Endothelial cell of coronary artery (primary cell): ENCODE measurements around the gene TRIM37. TPM values are rescaled to one million over a fixed set of nuclear protein-coding genes. Genes with fewer than 3 reads are reported as not detected.

ENCODE experiments used
- total RNA-seq: library from RNA; depleted of rRNA; stranded (reverse); fragments of >200 nt; gene quantifications from 2 replicates; pipeline ENCODE4 v1.2.3, GENCODE V29; 2014

TRIM37 gene
- total RNA-seq: 33.5 and 45.6 TPM in 2 replicates

GRCh38 chr17:59106463-59107305, at the start of gene TRIM37:
Gene TRIM37 (minus strand): TSS chr17:59106880. CDS start chr17:59106461, 419 bp downstream.

DNA sequence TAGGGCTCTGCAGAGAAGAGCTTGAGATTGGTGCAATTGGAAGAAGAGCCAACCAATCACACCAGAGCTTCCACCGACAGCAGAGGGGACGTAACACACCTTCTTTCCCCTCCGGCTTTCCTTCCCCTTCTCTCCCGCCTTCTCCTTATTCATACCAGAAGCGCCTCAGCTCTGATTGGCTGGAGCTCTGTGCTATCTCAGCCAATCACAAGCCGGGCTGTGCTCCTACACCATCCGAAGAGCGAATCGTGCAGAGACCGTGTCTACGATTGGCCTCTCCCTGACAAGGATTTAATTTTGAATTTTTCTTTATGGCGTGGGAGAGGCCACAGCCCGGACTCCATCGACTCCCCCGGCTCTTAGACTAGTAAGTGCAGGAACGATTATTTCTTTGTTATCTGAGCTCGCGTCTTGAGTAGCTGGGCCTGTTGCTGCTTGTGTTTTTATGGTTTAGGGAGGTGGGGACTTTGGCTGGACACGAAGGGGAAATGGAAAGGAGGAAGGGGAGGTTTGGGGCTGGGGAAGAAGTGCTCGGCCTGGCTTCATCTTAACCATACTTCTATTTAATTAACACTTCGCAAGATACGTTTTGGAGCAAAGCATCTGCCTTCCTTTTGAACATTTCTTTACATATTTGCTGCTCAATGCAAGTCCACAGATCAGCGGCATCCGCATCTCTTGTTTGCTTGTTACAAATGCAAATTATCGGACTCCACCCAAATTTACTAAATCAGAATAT, 48.9 kb upstream of the TRIM37 start, which contains the start of gene PRR11:
Gene PRR11 (plus strand): TSS at position 308 of the 739 bp plus-strand sequence. CDS start 14,007 bp downstream, outside the sequence.

DNA sequence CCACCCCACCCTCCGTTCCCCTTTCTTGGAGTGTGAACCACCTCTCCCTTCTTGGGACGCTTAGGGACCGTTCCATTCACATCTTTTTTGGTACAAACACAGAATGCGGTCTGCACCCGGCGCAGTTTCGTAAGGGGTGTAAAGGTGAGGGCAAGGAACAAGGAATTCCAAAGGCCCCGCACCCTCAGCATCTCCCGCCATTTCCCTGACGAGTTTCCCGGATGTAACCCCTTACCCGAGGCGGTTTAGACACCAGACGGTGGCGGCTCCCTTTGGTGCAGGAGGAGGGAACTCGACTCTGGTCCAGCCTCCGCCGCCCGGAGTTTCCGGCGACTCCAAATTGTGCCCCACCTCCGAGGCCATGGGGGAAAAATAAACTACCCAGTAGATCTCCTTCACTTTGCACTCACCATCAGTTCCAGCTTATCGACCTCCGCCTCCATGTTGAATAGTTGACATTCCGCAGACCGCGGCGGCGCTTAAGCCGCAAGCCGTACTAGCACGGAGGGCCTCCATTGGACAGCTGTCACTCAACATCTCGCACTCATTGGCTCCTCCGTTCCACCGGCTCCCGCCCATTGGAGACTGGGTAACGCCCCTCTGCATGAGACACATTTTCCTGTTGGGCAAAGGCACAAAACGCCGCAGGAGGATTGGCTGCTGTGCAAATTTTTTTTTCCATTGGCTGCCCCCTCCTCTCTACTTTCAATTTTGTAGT, 48.2 kb upstream of the TRIM37 start, which contains the start of gene SKA2:
Gene SKA2 (minus strand): TSS at position 466 of the 718 bp plus-strand sequence. CDS start 23 bp downstream, at position 443.

Other genes with a start within 250 kb of the TRIM37 start
- gene SKA2, start 48.3 kb upstream of the TRIM37 start, total RNA-seq: 34.7 and 39.0 TPM in 2 replicates
- 5.7 and 8.7 TPM in 2 replicates for gene PRR11, start 48.9 kb upstream of the TRIM37 start, total RNA-seq
- gene SMG8, start 103.2 kb upstream of the TRIM37 start, total RNA-seq: 21.7 and 23.3 TPM in 2 replicates
- gene GDPD1, start 113.6 kb upstream of the TRIM37 start, total RNA-seq: 2.5 and 2.6 TPM in 2 replicates
- 33.6 and 44.5 TPM in 2 replicates for gene YPEL2, start 224.8 kb upstream of the TRIM37 start, total RNA-seq